Measurements from ENCODE around the gene SNX13.

DNA sequence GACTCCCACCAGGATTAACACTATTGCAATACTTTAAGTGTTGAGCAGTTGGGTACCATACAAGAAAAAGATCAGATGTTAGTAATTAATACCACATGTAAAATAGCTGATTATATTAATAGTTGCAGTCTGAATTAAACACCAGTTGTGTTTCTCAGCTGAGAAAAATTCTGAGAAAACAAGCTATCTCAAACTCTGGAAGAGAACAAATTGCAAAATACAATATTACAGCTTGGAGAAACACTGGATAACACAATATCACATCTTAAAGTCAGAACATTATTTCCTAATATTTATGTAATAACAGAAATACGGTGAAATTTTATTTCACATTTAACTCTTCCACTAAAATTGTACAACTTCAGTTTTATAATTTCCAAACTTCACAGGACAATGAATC lies 9.2 kb downstream of the SNX13 start:
- no peak for TF ChIP-seq POLR2A (IDR thresholded peaks at IDR 0.05)
- TF ChIP-seq, protein P1, sequence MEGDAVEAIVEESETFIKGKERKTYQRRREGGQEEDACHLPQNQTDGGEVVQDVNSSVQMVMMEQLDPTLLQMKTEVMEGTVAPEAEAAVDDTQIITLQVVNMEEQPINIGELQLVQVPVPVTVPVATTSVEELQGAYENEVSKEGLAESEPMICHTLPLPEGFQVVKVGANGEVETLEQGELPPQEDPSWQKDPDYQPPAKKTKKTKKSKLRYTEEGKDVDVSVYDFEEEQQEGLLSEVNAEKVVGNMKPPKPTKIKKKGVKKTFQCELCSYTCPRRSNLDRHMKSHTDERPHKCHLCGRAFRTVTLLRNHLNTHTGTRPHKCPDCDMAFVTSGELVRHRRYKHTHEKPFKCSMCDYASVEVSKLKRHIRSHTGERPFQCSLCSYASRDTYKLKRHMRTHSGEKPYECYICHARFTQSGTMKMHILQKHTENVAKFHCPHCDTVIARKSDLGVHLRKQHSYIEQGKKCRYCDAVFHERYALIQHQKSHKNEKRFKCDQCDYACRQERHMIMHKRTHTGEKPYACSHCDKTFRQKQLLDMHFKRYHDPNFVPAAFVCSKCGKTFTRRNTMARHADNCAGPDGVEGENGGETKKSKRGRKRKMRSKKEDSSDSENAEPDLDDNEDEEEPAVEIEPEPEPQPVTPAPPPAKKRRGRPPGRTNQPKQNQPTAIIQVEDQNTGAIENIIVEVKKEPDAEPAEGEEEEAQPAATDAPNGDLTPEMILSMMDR (IDR thresholded peaks at IDR 0.05): no peak
